ENCODE results near the gene CFAP54.

Gene CFAP54

DNA sequence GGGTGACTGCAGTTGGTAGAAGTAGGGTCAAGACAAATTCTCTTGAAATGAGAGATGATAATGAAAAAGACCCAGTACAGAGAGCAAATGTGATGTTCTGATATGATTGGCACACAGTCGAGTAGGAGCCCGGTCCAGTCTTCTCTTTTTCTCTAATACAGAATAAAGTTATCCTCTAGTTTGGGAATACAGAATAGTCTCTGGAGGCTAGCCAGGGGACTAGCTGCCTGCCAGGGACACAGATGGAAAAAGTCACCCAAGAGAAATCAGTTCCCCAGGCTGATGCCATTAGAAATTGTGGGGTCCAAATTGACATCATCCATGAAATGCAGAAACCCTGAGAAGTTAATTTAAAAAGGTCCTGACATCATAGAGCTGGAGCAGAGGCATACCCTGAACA is 240.5 kb downstream of the CFAP54 start:
- no peak overlapping the region for H2AFZ ChIP-seq (ENCODE audit: low read length)

DNA sequence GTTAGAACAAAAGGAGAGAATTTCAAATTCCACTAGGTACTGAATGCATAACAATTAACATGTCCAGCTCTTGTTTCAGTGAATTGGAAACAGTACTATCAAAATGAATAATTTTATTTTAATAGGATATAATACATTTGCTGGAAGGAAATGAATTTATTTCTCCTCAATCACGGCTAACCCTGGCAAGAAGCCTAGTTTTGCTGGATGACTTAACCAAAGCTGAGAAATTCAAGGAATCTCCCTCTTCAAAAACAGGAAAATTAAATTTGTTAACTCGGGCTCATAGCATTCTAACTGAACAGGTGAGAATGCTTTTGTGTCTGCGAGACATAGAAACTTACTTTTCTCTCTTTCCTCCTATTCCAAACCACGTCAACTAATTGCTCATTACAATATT is 254.2 kb downstream of the CFAP54 start:
- H3K4me3 ChIP-seq (ENCODE audit: low read depth, low read length, poor library complexity, severe bottlenecking): no peak overlapping the region
- H3F3A ChIP-seq (ENCODE audit: insufficient read depth, low read length): no peaks in the 10 kb centered on the region
- H2AFZ ChIP-seq (ENCODE audit: low read length): no peak overlapping the region
- no peaks in the 10 kb centered on the region for H3K9me3 ChIP-seq (ENCODE audit: low read length)
- no peak overlapping the region for H3K27ac ChIP-seq (ENCODE audit: low read depth, low read length, poor library complexity, severe bottlenecking)
- no peaks in the 10 kb centered on the region for H4K20me1 ChIP-seq (ENCODE audit: insufficient read depth, low read length)
- H3K9ac ChIP-seq (ENCODE audit: low read length): no peak overlapping the region
- no peaks in the 10 kb centered on the region for H3K27me3 ChIP-seq (ENCODE audit: insufficient read depth, low read length)
- H3K4me1 ChIP-seq (ENCODE audit: insufficient read depth, low read length, severe bottlenecking): no peaks in the 10 kb centered on the region
- H3K79me2 ChIP-seq (ENCODE audit: insufficient read depth, low read length): no peaks in the 10 kb centered on the region
- H3K4me2 ChIP-seq (ENCODE audit: low read length): no peak overlapping the region
- no peaks in the 10 kb centered on the region for H3K36me3 ChIP-seq (ENCODE audit: insufficient read depth, low read length)
- TF ChIP-seq EZH2 (IDR thresholded peaks at IDR 0.05; ENCODE audit: borderline replicate concordance, low read length): no peak
- TF ChIP-seq, protein P1, sequence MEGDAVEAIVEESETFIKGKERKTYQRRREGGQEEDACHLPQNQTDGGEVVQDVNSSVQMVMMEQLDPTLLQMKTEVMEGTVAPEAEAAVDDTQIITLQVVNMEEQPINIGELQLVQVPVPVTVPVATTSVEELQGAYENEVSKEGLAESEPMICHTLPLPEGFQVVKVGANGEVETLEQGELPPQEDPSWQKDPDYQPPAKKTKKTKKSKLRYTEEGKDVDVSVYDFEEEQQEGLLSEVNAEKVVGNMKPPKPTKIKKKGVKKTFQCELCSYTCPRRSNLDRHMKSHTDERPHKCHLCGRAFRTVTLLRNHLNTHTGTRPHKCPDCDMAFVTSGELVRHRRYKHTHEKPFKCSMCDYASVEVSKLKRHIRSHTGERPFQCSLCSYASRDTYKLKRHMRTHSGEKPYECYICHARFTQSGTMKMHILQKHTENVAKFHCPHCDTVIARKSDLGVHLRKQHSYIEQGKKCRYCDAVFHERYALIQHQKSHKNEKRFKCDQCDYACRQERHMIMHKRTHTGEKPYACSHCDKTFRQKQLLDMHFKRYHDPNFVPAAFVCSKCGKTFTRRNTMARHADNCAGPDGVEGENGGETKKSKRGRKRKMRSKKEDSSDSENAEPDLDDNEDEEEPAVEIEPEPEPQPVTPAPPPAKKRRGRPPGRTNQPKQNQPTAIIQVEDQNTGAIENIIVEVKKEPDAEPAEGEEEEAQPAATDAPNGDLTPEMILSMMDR (IDR thresholded peaks at IDR 0.05; ENCODE audit: low read length): no peak
- H3K9me2 ChIP-seq (ENCODE audit: low read depth, low read length): no peaks in the 10 kb centered on the region

More for the DNA sequence above, 240.5 kb downstream of the CFAP54 start:
- no peaks in the 10 kb centered on the region for H3K9me3 ChIP-seq (ENCODE audit: low read length)
- TF ChIP-seq, protein P1 (IDR thresholded peaks at IDR 0.05; ENCODE audit: low read length): no peak
- TF ChIP-seq EZH2 (IDR thresholded peaks at IDR 0.05; ENCODE audit: borderline replicate concordance, low read length): no peak
- H3K4me1 ChIP-seq (ENCODE audit: insufficient read depth, low read length, severe bottlenecking): no peaks in the 10 kb centered on the region
- H4K20me1 ChIP-seq (ENCODE audit: insufficient read depth, low read length): no peaks in the 10 kb centered on the region
- H3K27ac ChIP-seq (ENCODE audit: low read depth, low read length, poor library complexity, severe bottlenecking): no peak overlapping the region
- no peak overlapping the region for H3K9ac ChIP-seq (ENCODE audit: low read length)
- no peaks in the 10 kb centered on the region for H3F3A ChIP-seq (ENCODE audit: insufficient read depth, low read length)
- H3K36me3 ChIP-seq (ENCODE audit: insufficient read depth, low read length): no peaks in the 10 kb centered on the region
- H3K4me2 ChIP-seq (ENCODE audit: low read length): no peak overlapping the region
- no peak overlapping the region for H3K4me3 ChIP-seq (ENCODE audit: low read depth, low read length, poor library complexity, severe bottlenecking)
- no peaks in the 10 kb centered on the region for H3K27me3 ChIP-seq (ENCODE audit: insufficient read depth, low read length)
- H3K79me2 ChIP-seq (ENCODE audit: insufficient read depth, low read length): no peaks in the 10 kb centered on the region
- H3K9me2 ChIP-seq (ENCODE audit: low read depth, low read length): no peaks in the 10 kb centered on the region

DNA sequence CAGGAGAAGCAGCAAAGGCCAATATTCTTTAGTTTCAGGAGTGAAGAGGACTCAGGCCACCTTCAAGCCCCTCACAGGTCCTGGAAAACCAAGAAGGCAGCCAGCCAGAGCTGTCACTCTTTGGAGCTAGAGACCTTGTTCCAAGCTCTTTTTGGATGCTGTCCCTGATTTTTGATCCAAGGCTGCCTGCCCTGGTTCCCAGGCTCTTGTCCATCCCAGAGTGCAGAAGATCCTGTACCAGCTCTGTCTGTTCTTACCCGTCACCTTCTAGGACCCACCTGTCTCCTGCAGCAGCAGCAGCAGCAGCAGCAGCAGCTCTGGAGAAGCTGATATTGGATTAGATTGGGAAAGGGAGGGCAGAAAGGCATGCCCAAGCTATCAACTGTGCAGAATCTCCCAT is 260.6 kb downstream of the CFAP54 start:
- H3K9ac ChIP-seq (ENCODE audit: low read length): no peak overlapping the region
- H3K36me3 ChIP-seq (ENCODE audit: insufficient read depth, low read length): no peaks in the 10 kb centered on the region
- H3K4me3 ChIP-seq (ENCODE audit: low read depth, low read length, poor library complexity, severe bottlenecking): no peak overlapping the region
- H3K4me1 ChIP-seq (ENCODE audit: insufficient read depth, low read length, severe bottlenecking): no peaks in the 10 kb centered on the region
- H3K27me3 ChIP-seq (ENCODE audit: insufficient read depth, low read length): no peaks in the 10 kb centered on the region
- H2AFZ ChIP-seq (ENCODE audit: low read length): no peak overlapping the region
- TF ChIP-seq EZH2 (IDR thresholded peaks at IDR 0.05; ENCODE audit: borderline replicate concordance, low read length): no peak
- TF ChIP-seq, protein P1 (IDR thresholded peaks at IDR 0.05; ENCODE audit: low read length): no peak
- no peaks in the 10 kb centered on the region for H3K9me2 ChIP-seq (ENCODE audit: low read depth, low read length)
- no peaks in the 10 kb centered on the region for H4K20me1 ChIP-seq (ENCODE audit: insufficient read depth, low read length)
- H3K9me3 ChIP-seq (ENCODE audit: low read length): no peaks in the 10 kb centered on the region
- no peaks in the 10 kb centered on the region for H3K79me2 ChIP-seq (ENCODE audit: insufficient read depth, low read length)
- H3K27ac ChIP-seq (ENCODE audit: low read depth, low read length, poor library complexity, severe bottlenecking): no peak overlapping the region
- no peaks in the 10 kb centered on the region for H3F3A ChIP-seq (ENCODE audit: insufficient read depth, low read length)
- H3K4me2 ChIP-seq (ENCODE audit: low read length): no peak overlapping the region

Measured in OCI-LY1 (cell line).